K562 (cell line): Measurements from ENCODE around the gene PUSL1. TPM values are rescaled to one million over a fixed set of nuclear protein-coding genes. Genes with fewer than 3 reads are reported as not detected.

Source experiments
- CEBPB ChIP-seq: fragments of 450-650 bp; IDR thresholded peaks from 2 replicates; pipeline ENCODE4 v1.6.1; 2016; ENCODE audit warnings: missing genetic modification characterization, missing compliant biosample characterization
- COPS2 ChIP-seq: fragments of 450-650 bp; conservative IDR thresholded peaks from 2 replicates; pipeline ENCODE4 v1.6.1; 2016; ENCODE audit warnings: mild to moderate bottlenecking, moderate library complexity
- MBD2 ChIP-seq: sonication (generic); IDR thresholded peaks from 2 replicates; pipeline ENCODE4 v1.6.1; 2016; ENCODE audit warnings: low read depth, borderline replicate concordance
- MIER1 ChIP-seq: fragments of 450-650 bp; IDR thresholded peaks from 2 replicates; pipeline ENCODE4 v1.6.1; 2016; ENCODE audit warnings: antibody characterized with exemption, mild to moderate bottlenecking, low read depth
- MYBL2 ChIP-seq, 2 experiments: fragments of 450-650 bp in 1 of 2; sonication (generic) in 1 of 2; formaldehyde crosslinking in 1 of 2; IDR thresholded peaks; 2 replicates each; pipeline versions ENCODE4 v1.6.1 to v1.8.1; 2017 to 2022; ENCODE audit warnings: borderline replicate concordance in 1 of 2, inconsistent platforms in 1 of 2, low read depth in 1 of 2, mild to moderate bottlenecking in 1 of 2, missing genetic modification reagents in 1 of 2, moderate library complexity in 1 of 2
- TSHZ1 ChIP-seq: fragments of 250-450 bp; sonication (Bioruptor Pico); IDR thresholded peaks from 2 replicates; pipeline ENCODE4 v1.4.0; 2020; ENCODE audit warnings: mild to moderate bottlenecking, moderate library complexity
- ZBTB26 ChIP-seq: fragments of 450-650 bp; formaldehyde crosslinking; IDR thresholded peaks from 2 replicates; pipeline ENCODE4 v1.4.0; 2022; ENCODE audit warnings: missing genetic modification characterization
- ZNF347 ChIP-seq: fragments of 450-650 bp; formaldehyde crosslinking; IDR thresholded peaks from 2 replicates; pipeline ENCODE4 v1.4.0; 2020; ENCODE audit warnings: low read depth, mild to moderate bottlenecking, moderate library complexity
- ZNF407 ChIP-seq: fragments of 450-650 bp; IDR thresholded peaks from 2 replicates; pipeline ENCODE4 v1.6.1; 2016; ENCODE audit warnings: low read depth
- ZNF57 ChIP-seq: fragments of 450-650 bp; formaldehyde crosslinking; IDR thresholded peaks from 2 replicates; pipeline ENCODE4 v1.4.0; 2020; ENCODE audit warnings: mild to moderate bottlenecking, moderate library complexity
- polyA plus RNA-seq, 8 experiments: library from polyadenylated mRNA; depleted of rRNA in 4 of 8; stranded (reverse) in 5 of 8; unstranded in 3 of 8; fragments of >200 nt; fragmentation: Nextera tagmentation in 2 of 8; fragmentation: Illumina TruSeq in 1 of 8; extraction: Ambion mirVana in 2 of 8; extraction: Trizol in 1 of 8; gene quantifications; 2 replicates each; pipeline versions ENCODE4 v1.2.1 to v1.2.3, GENCODE V29; 2011 to 2014; ENCODE audit warnings: inconsistent platforms in 1 of 8, missing spikeins in 1 of 8
- total RNA-seq, 7 experiments: library from RNA; depleted of rRNA in 6 of 7; stranded (reverse); fragments of >200 nt in 6 of 7; fragmentation: Illumina TruSeq in 2 of 7; extraction: Trizol in 2 of 7; gene quantifications; 2 replicates each; pipeline versions ENCODE4 v1.2.1 to v1.2.3, GENCODE V29; 2011 to 2021; ENCODE audit warnings: low replicate concordance in 1 of 7
- TF ChIP-seq, protein P1 (sequence below): sonication (generic); formaldehyde crosslinking; IDR thresholded peaks from 2 replicates; pipeline ENCODE4 v1.8.1; 2022; ENCODE audit warnings: missing genetic modification reagents

PUSL1 gene
- total and polyA plus RNA-seq, 9 of the 15 experiments (the other 6 are each of a cell fraction or from before 2014, with no cell fraction given), result 0.62 to 86.9 (median 13.6) TPM

GRCh38 chr1:1304331-1305299, 3.8 kb upstream of the PUSL1 start (continued):
- TF ChIP-seq TSHZ1, result no peak
- TF ChIP-seq ZNF347 (CRISPR knock-in tag), result no peak
- TF ChIP-seq ZNF57, result no peak
- no peak for TF ChIP-seq MBD2
- no peak for TF ChIP-seq MIER1
- no peak for TF ChIP-seq ZBTB26
- no peak for TF ChIP-seq CEBPB (tag)
- no peak for TF ChIP-seq ZNF407
- no peak for TF ChIP-seq COPS2
- TF ChIP-seq MYBL2 (IDR thresholded peaks at IDR 0.05; ENCODE audit: low read depth), result no peak
- no peak for TF ChIP-seq MYBL2 (CRISPR knock-in tag; IDR thresholded peaks at IDR 0.05; ENCODE audit: borderline replicate concordance)
- TF ChIP-seq, protein P1, sequence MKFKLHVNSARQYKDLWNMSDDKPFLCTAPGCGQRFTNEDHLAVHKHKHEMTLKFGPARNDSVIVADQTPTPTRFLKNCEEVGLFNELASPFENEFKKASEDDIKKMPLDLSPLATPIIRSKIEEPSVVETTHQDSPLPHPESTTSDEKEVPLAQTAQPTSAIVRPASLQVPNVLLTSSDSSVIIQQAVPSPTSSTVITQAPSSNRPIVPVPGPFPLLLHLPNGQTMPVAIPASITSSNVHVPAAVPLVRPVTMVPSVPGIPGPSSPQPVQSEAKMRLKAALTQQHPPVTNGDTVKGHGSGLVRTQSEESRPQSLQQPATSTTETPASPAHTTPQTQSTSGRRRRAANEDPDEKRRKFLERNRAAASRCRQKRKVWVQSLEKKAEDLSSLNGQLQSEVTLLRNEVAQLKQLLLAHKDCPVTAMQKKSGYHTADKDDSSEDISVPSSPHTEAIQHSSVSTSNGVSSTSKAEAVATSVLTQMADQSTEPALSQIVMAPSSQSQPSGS (CRISPR knock-in tag), result peak; percentile 79; the same call in 1 of the 2 replicates
